MM.1S (cell line): Measurements from ENCODE around the gene GAB2.
"Not testable (repeated sequence)": the region's sequence is repeated elsewhere in the genome, so short reads cannot be mapped to it uniquely, and the experiment has no call there.

Source experiments
- DNase-seq: peaks from one replicate; pipeline ENCODE4 v3.0.0-alpha.2; 2015
- H2AFZ ChIP-seq: fragments of 300-600 bp; sonication (generic); 2 replicates; pipeline ENCODE4 v1.6.0; 2016; ENCODE audit warnings: antibody characterized with exemption, low read length
- H3F3A ChIP-seq: fragments of 300-600 bp; sonication (generic); 2 replicates; pipeline ENCODE4 v1.6.1; 2016; ENCODE audit warnings: mild to moderate bottlenecking, antibody characterized with exemption, low read length, moderate library complexity, mixed read lengths; ENCODE audit not compliant: insufficient read depth
- H3K27ac ChIP-seq: fragments of 300-600 bp; sonication (generic); 2 replicates; pipeline ENCODE4 v1.5.1; 2016; ENCODE audit warnings: mild to moderate bottlenecking, low read length
- H3K27me3 ChIP-seq: fragments of 300-600 bp; sonication (generic); replicated peaks from 2 replicates; pipeline ENCODE4 v1.6.0; 2016; ENCODE audit warnings: low read length; ENCODE audit not compliant: insufficient read depth
- H3K36me3 ChIP-seq: fragments of 300-600 bp; sonication (generic); replicated peaks from 2 replicates; pipeline ENCODE4 v1.6.1; 2016; ENCODE audit warnings: mild to moderate bottlenecking, low read length, mixed read lengths; ENCODE audit not compliant: insufficient read depth
- H3K4me1 ChIP-seq: fragments of 300-600 bp; sonication (generic); 2 replicates; pipeline ENCODE4 v1.6.1; 2016; ENCODE audit warnings: low read length, mixed read lengths
- H3K4me2 ChIP-seq: fragments of 300-600 bp; sonication (generic); 2 replicates; pipeline ENCODE4 v1.6.0; 2016; ENCODE audit warnings: low read depth, low read length
- H3K4me3 ChIP-seq: fragments of 300-600 bp; sonication (generic); 2 replicates; pipeline ENCODE4 v1.5.1; 2016; ENCODE audit warnings: low read length, mixed read lengths
- H3K79me2 ChIP-seq: fragments of 300-600 bp; sonication (generic); 2 replicates; pipeline ENCODE4 v1.6.1; 2016; ENCODE audit warnings: mixed run types, low read length, mixed read lengths
- H3K9ac ChIP-seq: fragments of 300-600 bp; sonication (generic); 2 replicates; pipeline ENCODE4 v1.6.1; 2016; ENCODE audit warnings: low read length, mixed read lengths
- H3K9me2 ChIP-seq: fragments of 300-600 bp; sonication (generic); replicated peaks from 2 replicates; pipeline ENCODE4 v1.6.1; 2016; ENCODE audit warnings: mild to moderate bottlenecking, low read length, mixed read lengths; ENCODE audit not compliant: insufficient read depth
- H3K9me3 ChIP-seq: fragments of 300-600 bp; sonication (generic); replicated peaks from 2 replicates; pipeline ENCODE4 v1.6.1; 2016; ENCODE audit warnings: mild to moderate bottlenecking, low read length, mixed read lengths; ENCODE audit not compliant: insufficient read depth
- H4K20me1 ChIP-seq: fragments of 300-600 bp; sonication (generic); 2 replicates; pipeline ENCODE4 v1.6.1; 2016; ENCODE audit warnings: mild to moderate bottlenecking, low read length, moderate library complexity, mixed read lengths; ENCODE audit not compliant: insufficient read depth
- CTCF ChIP-seq: fragments of 300-600 bp; sonication (generic); IDR thresholded peaks from 2 replicates; pipeline ENCODE4 v1.5.1; 2016; ENCODE audit warnings: antibody characterized with exemption, low read length, mixed read lengths
- EZH2 ChIP-seq: fragments of 300-600 bp; sonication (generic); optimal IDR thresholded peaks from 2 replicates; pipeline ENCODE3; 2017; ENCODE audit warnings: low read depth, mild to moderate bottlenecking, antibody characterized with exemption, low read length, mixed read lengths
- EZH2phosphoT487 ChIP-seq: fragments of 300-600 bp; sonication (generic); IDR thresholded peaks from 2 replicates; pipeline ENCODE4 v1.6.1; 2018; ENCODE audit warnings: antibody characterized with exemption, low read length

Gene GAB2

GRCh38 chr11:78223320-78223954 lies 194.2 kb downstream of the GAB2 start:
- H3K4me2 ChIP-seq = no peak overlapping the region
- DNase-seq = no peak
- TF ChIP-seq EZH2phosphoT487 (no peak), CTCF (no peak), EZH2 (no peak)
- H3K9ac ChIP-seq = no peak overlapping the region
- H3K9me2 ChIP-seq = no peaks in the 10 kb centered on the region
- H3K27ac ChIP-seq = no peak overlapping the region
- H3K36me3 ChIP-seq = no peaks in the 10 kb centered on the region
- H2AFZ ChIP-seq = no peak overlapping the region
- H4K20me1 ChIP-seq = no peaks in the 10 kb centered on the region
- H3K79me2 ChIP-seq = no peaks in the 10 kb centered on the region
- no peaks in the 10 kb centered on the region for H3K9me3 ChIP-seq
- H3K27me3 ChIP-seq = no peaks in the 10 kb centered on the region
- H3K4me3 ChIP-seq = no peak overlapping the region
- H3F3A ChIP-seq = 0 out of 2 replicates have a peak, but pooled peaks cover 3% of the 10 kb centered on the region
- peaks cover 12% of the 10 kb centered on the region for H3K4me1 ChIP-seq

DNA sequence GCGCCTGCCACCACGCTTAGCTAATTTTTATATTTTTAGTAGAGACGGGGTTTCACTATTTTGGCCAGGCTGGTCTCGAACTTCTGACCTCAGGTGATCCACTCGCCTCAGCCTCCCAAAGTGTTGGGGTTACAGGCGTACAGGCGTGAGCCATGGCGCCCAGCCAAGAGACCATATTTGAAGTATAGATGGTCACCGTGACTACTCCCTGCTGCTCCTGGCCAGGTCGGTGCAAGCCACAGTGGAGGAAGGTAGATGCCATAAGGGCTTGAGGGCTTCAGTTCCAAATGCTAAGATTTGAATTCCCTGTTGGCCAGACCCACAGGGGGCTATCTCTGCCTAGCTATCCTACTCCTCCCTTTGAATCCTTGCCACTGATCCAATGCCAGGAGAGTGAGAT lies 194.9 kb downstream of the GAB2 start:
- not testable (repeated sequence) for H3K27me3 ChIP-seq, H3K79me2 ChIP-seq, H3K4me3 ChIP-seq, H3K36me3 ChIP-seq, H3K27ac ChIP-seq, H3K9me3 ChIP-seq, DNase-seq, H3K9me2 ChIP-seq, H3K4me2 ChIP-seq, H3F3A ChIP-seq, H3K9ac ChIP-seq, H2AFZ ChIP-seq, H4K20me1 ChIP-seq, H3K4me1 ChIP-seq

- TF ChIP-seq EZH2 = no peak
- TF ChIP-seq EZH2phosphoT487 = no peak
- no peak for TF ChIP-seq CTCF
- Histone ChIP-seq H3F3A (no peaks in the 10 kb centered on the region), H3K9me3 (no peaks in the 10 kb centered on the region), H3K4me2 (no peak overlapping the region), H3K27ac (no peak overlapping the region), H3K27me3 (no peaks in the 10 kb centered on the region), H3K4me3 (no peak overlapping the region), H3K9ac (no peak overlapping the region), H4K20me1 (no peaks in the 10 kb centered on the region), H2AFZ (no peak overlapping the region), H3K9me2 (no peaks in the 10 kb centered on the region), H3K36me3 (no peaks in the 10 kb centered on the region), H3K79me2 (no peaks in the 10 kb centered on the region), H3K4me1 (no peaks in the 10 kb centered on the region)
- DNase-seq = no peak
Measured at GRCh38 chr11:78221396-78222315, 196.0 kb downstream of the GAB2 start.
